ENCODE measurements around the gene ASXL3.

Gene ASXL3

DNA sequence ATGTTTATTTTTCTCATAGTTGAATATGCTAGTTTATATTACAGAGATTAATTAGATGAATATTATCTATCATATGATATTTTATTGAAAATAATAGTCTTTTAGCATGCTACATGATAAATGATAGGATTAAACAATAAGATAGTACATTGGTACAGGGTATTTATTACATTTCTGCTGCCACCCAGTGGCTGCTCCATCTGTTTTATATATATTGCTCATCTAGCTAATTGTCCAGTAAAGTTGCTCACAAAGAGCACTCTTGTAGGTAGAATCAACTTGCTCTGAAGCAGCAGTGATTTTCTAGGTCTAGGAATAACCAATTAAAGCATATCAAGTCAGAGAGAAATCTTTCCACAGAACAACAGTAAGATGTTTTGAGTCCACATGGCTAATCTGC is 183.3 kb downstream of the ASXL3 start:
- H3K27ac ChIP-seq = no peak overlapping the region
- no peak for DNase-seq (ENCODE audit: low read depth, low spot score)

GRCh38 chr18:33781429-33781828 is 203.4 kb downstream of the ASXL3 start:
- no peak overlapping the region for H3K27ac ChIP-seq
- no peak for DNase-seq (ENCODE audit: low read depth, low spot score)

Measured in epithelial cell of prostate (primary cell).